Right ventricle myocardium inferior (tissue), 1 donor: ENCODE results near the gene LDLRAP1. TPM values are rescaled to one million over a fixed set of nuclear protein-coding genes. Genes with fewer than 3 reads are reported as not detected.
"Not testable (repeated sequence)": the region's sequence is repeated elsewhere in the genome, so short reads cannot be mapped to it uniquely, and the experiment has no call there.

Experiments used
- ATAC-seq: fragments of 200-7000 bp; cut with Tn5 transposase; one replicate; pipeline ENCODE4 v1.9.1; 2020; ENCODE audit warnings: mild to moderate bottlenecking, moderate library complexity
- DNase-seq: peaks from one replicate; pipeline ENCODE4 v3.0.0; 2021; ENCODE audit errors: missing footprints
- intact Hi-C: fragments of 100-400 bp; cut with DNase I; formaldehyde crosslinking; loops from one replicate; pipeline ENCODE4 v1.11.0; 2022
- long read RNA-seq: library from polyadenylated mRNA; unstranded; transcript quantifications from one replicate; pipeline ENCODE4 v2.0.0, GENCODE V29; 2021
- total RNA-seq: library from RNA; stranded (reverse); fragmentation: NEBNext Ultra II Directional; extraction: Animal tissue kit (Norgen Biotek cat#: 25700); gene quantifications from one replicate; pipeline ENCODE4 v1.2.1, GENCODE V29; 2021
- donor health status: DM: no; HTN: yes; CAD: no; lungs with severe emphysema.

LDLRAP1 gene
- 12.3 TPM for total RNA-seq
- long read RNA-seq, transcript LDLRAP1-201 (9 exons, 2,940 nt): major isoform, 13 of 19 reads
- long read RNA-seq, partial matches to known transcripts: 2 of 19 reads
- long read RNA-seq, other reads (novel, unspliced or antisense): 4 of 19 reads

- ATAC-seq: peak; percentile 97
- peak; percentile 91 for DNase-seq
- intact Hi-C loops: loop anchor here (5.0 kb wide), 1 partner anchor 254 kb away; no protein-coding TSS in a partner anchor
These were observed at the start of gene LDLRAP1 for GRCh38 chr1:25543425-25544242. Gene LDLRAP1, plus strand, starts transcription at chr1:25543606. Its CDS starts 93 bp downstream, at chr1:25543699.

- DNase-seq (no peak), ATAC-seq (no peak)
- intact Hi-C loops: no loop called here
These were observed 48.5 kb upstream of the LDLRAP1 start for GRCh38 chr1:25494952-25495351.

GRCh38 chr1:25500694-25501093, 42.7 kb upstream of the LDLRAP1 start:
- ATAC-seq (no peak), DNase-seq (no peak)
- intact Hi-C loops: loop anchor here (5.0 kb wide), 1 partner anchor 312 kb away; no protein-coding TSS in a partner anchor

GRCh38 chr1:25501235-25502058, 42.0 kb upstream of the LDLRAP1 start:
- intact Hi-C loops: loop anchor here (5.0 kb wide), 1 partner anchor 311 kb away; no protein-coding TSS in a partner anchor
- no peak for DNase-seq

GRCh38 chr1:25502957-25503356, 40.4 kb upstream of the LDLRAP1 start:
- DNase-seq (no peak), ATAC-seq (no peak)
- intact Hi-C loops: loop anchor here (5.0 kb wide), 1 partner anchor 309 kb away; no protein-coding TSS in a partner anchor

More at GRCh38 chr1:25501235-25502058, 42.0 kb upstream of the LDLRAP1 start:
- no peak for ATAC-seq

- intact Hi-C loops: loop anchor here (5.0 kb wide), 1 partner anchor 309 kb away; no protein-coding TSS in a partner anchor
- DNase-seq (no peak), ATAC-seq (peak; percentile 66)
These were observed 39.6 kb upstream of the LDLRAP1 start for GRCh38 chr1:25503551-25504426.

GRCh38 chr1:25504706-25505595, 38.5 kb upstream of the LDLRAP1 start:
- DNase-seq: no peak
- no peak for ATAC-seq
- intact Hi-C loops: loop anchor here (5.0 kb wide), 1 partner anchor 307 kb away; no protein-coding TSS in a partner anchor

GRCh38 chr1:25505656-25506385, 37.6 kb upstream of the LDLRAP1 start:
- no peak for ATAC-seq
- no peak for DNase-seq

GRCh38 chr1:25506566-25507463, 36.6 kb upstream of the LDLRAP1 start:
- intact Hi-C loops, ATAC-seq, DNase-seq: not testable (repeated sequence)

More at GRCh38 chr1:25505656-25506385, 37.6 kb upstream of the LDLRAP1 start:
- intact Hi-C loops: no loop called here

GRCh38 chr1:25513666-25514065, 29.7 kb upstream of the LDLRAP1 start:
- DNase-seq (no peak), ATAC-seq (no peak)
- intact Hi-C loops: no loop called here

- DNase-seq (no peak), ATAC-seq (no peak)
- intact Hi-C loops: no loop called here
These were observed 28.4 kb upstream of the LDLRAP1 start for GRCh38 chr1:25515033-25515432.

- intact Hi-C loops: no loop called here
- DNase-seq (no peak), ATAC-seq (no peak)
These were observed 26.7 kb upstream of the LDLRAP1 start for GRCh38 chr1:25516686-25517085.

- intact Hi-C loops: no loop called here
- ATAC-seq (no peak), DNase-seq (no peak)
These were observed 25.7 kb upstream of the LDLRAP1 start for GRCh38 chr1:25517476-25518394.

- no peak for DNase-seq
- intact Hi-C loops: no loop called here
- no peak for ATAC-seq
These were observed 23.8 kb upstream of the LDLRAP1 start for GRCh38 chr1:25519624-25520023.
